Lower leg skin (tissue), 3 donors: Measurements from ENCODE around the gene UBE2J2.

Source experiments
- CTCF ChIP-seq, 3 donors: fragments of 450-650 bp; IDR thresholded peaks; one replicate each; pipeline ENCODE4 v1.5.1; 2016; ENCODE audit warnings: antibody characterized with exemption in 3 of 3, mild to moderate bottlenecking in 3 of 3, moderate library complexity in 2 of 3
- POLR2A ChIP-seq, 2 donors: fragments of 450-650 bp; IDR thresholded peaks; one replicate each; pipeline ENCODE4 v1.6.1; 2016 to 2017; ENCODE audit warnings: antibody characterized with exemption in 2 of 2, mild to moderate bottlenecking in 1 of 2, moderate library complexity in 1 of 2

- TF ChIP-seq CTCF (IDR thresholded peaks at IDR 0.05) (no peak), POLR2A (IDR thresholded peaks at IDR 0.05) (no peak)
These were observed 47.2 kb upstream of the UBE2J2 start for GRCh38 chr1:1320666-1321448.
